K562 (cell line): Measurements from ENCODE around the gene ACTL8. TPM values are rescaled to one million over a fixed set of nuclear protein-coding genes. Genes with fewer than 3 reads are reported as not detected.

Source experiments
- BRD9 ChIP-seq: fragments of 450-650 bp; IDR thresholded peaks from 2 replicates; pipeline ENCODE4 v1.6.1; 2018; ENCODE audit warnings: low read depth; ENCODE audit not compliant: partially characterized antibody
- CSDE1 ChIP-seq, 2 experiments: fragments of 450-650 bp; IDR thresholded peaks; 2 replicates each; pipeline ENCODE4 v1.6.1; 2016; ENCODE audit warnings: mild to moderate bottlenecking in 1 of 2
- CTBP1 ChIP-seq: fragments of 450-650 bp; IDR thresholded peaks from 2 replicates; pipeline ENCODE4 v1.6.1; 2016; ENCODE audit warnings: borderline replicate concordance
- EP300 ChIP-seq: IDR thresholded peaks from 2 replicates; pipeline ENCODE4 v1.6.1; 2012; ENCODE audit warnings: low read length, improper control_type of control experiment
- HOXB6 ChIP-seq: fragments of 250-450 bp; sonication (Bioruptor Pico); IDR thresholded peaks from 2 replicates; pipeline ENCODE4 v1.5.1; 2022; ENCODE audit warnings: mild to moderate bottlenecking, borderline replicate concordance
- MAFK ChIP-seq: IDR thresholded peaks from 2 replicates; pipeline ENCODE4 v1.6.1; 2011; ENCODE audit warnings: low read length, improper control_type of control experiment
- NFATC3 ChIP-seq: fragments of 450-650 bp; IDR thresholded peaks from 2 replicates; pipeline ENCODE4 v1.6.1; 2017; ENCODE audit warnings: mild to moderate bottlenecking
- SRSF3 ChIP-seq: fragments of 200-400 bp; formaldehyde crosslinking; IDR thresholded peaks from 2 replicates; pipeline ENCODE4 v1.6.1; 2016; ENCODE audit warnings: mild to moderate bottlenecking, low read length, moderate library complexity; ENCODE audit not compliant: insufficient read depth
- ZNF143 ChIP-seq: sonication (generic); formaldehyde crosslinking; IDR thresholded peaks from 2 replicates; pipeline ENCODE4 v1.9.0; 2022; ENCODE audit warnings: mild to moderate bottlenecking, missing genetic modification reagents
- ZNF444 ChIP-seq: fragments of 250-450 bp; sonication (Bioruptor Pico); IDR thresholded peaks from 2 replicates; pipeline ENCODE4 v1.4.0; 2020; ENCODE audit warnings: mild to moderate bottlenecking, moderate library complexity
- polyA plus RNA-seq, 8 experiments: library from polyadenylated mRNA; depleted of rRNA in 4 of 8; stranded (reverse) in 5 of 8; unstranded in 3 of 8; fragments of >200 nt; fragmentation: Nextera tagmentation in 2 of 8; fragmentation: Illumina TruSeq in 1 of 8; extraction: Ambion mirVana in 2 of 8; extraction: Trizol in 1 of 8; gene quantifications; 2 replicates each; pipeline versions ENCODE4 v1.2.1 to v1.2.3, GENCODE V29; 2011 to 2014; ENCODE audit warnings: inconsistent platforms in 1 of 8, missing spikeins in 1 of 8
- total RNA-seq, 7 experiments: library from RNA; depleted of rRNA in 6 of 7; stranded (reverse); fragments of >200 nt in 6 of 7; fragmentation: Illumina TruSeq in 2 of 7; extraction: Trizol in 2 of 7; gene quantifications; 2 replicates each; pipeline versions ENCODE4 v1.2.1 to v1.2.3, GENCODE V29; 2011 to 2021; ENCODE audit warnings: low replicate concordance in 1 of 7
- TF ChIP-seq, protein P1 (sequence below), 3 experiments: IDR thresholded peaks in 2 of 3; conservative IDR thresholded peaks in 1 of 3; 2 replicates each; pipeline ENCODE4 v1.5.1; 2011 to 2012; ENCODE audit warnings: low read length in 3 of 3, mild to moderate bottlenecking in 3 of 3, control low read depth in 2 of 3, improper control_type of control experiment in 1 of 3, inconsistent platforms in 1 of 3, low read depth in 1 of 3, mixed read lengths in 1 of 3, moderate library complexity in 1 of 3; ENCODE audit not compliant: insufficient read depth in 2 of 3
- TF ChIP-seq, protein P2 (sequence below): sonication (generic); formaldehyde crosslinking; IDR thresholded peaks from 2 replicates; pipeline ENCODE4 v1.8.0; 2022; ENCODE audit warnings: mild to moderate bottlenecking, missing genetic modification reagents
- TF ChIP-seq, protein P3 (sequence below): sonication (generic); formaldehyde crosslinking; IDR thresholded peaks from 2 replicates; pipeline ENCODE4 v1.8.0; 2022; ENCODE audit warnings: mild to moderate bottlenecking, missing genetic modification reagents
- TF ChIP-seq, protein P4 (sequence below), 2 experiments: IDR thresholded peaks; 2 replicates each; pipeline ENCODE4 v1.6.1; 2011; ENCODE audit warnings: borderline replicate concordance in 1 of 2, control low read depth in 1 of 2, low read depth in 1 of 2, low read length in 1 of 2, mild to moderate bottlenecking in 1 of 2, mixed read lengths in 1 of 2, moderate library complexity in 1 of 2; ENCODE audit not compliant: insufficient read depth in 1 of 2, insufficient read length in 1 of 2, poor library complexity in 1 of 2, severe bottlenecking in 1 of 2; ENCODE audit errors: extremely low read depth in 1 of 2

ACTL8 gene
- total and polyA plus RNA-seq, 9 of the 15 experiments (the other 6 are each of a cell fraction or from before 2014, with no cell fraction given): 0.30 to 3.3 (median 1.6) TPM

DNA sequence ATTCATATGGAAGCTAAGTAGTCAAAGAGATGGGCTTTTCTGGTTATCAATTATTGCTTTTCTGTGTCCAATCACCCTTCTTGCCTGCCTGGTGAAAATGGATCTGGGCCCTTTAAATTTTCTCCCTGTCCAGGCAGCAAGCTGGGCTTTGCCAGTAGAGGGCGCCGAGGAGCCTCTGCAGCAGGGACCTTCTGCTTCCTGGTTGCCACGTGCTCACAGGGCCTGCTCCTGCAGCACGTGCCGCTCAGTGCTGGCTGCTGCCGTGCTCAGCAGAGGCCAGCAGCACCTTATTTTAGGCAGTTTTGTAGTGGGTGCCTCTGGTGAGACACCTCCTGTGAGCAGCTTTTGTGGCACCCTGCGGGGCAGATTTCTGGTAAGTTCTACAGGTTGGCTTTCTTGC is 4.0 kb downstream of the ACTL8 start (continued):
- TF ChIP-seq BRD9 (no peak), EP300 (no peak), NFATC3 (no peak), MAFK (no peak), CSDE1 (IDR thresholded peaks at IDR 0.05) (no peak), CTBP1 (no peak), ZNF143 (CRISPR knock-in tag) (no peak), HOXB6 (CRISPR knock-in tag) (no peak), ZNF444 (no peak), SRSF3 (no peak)
- TF ChIP-seq, protein P1, sequence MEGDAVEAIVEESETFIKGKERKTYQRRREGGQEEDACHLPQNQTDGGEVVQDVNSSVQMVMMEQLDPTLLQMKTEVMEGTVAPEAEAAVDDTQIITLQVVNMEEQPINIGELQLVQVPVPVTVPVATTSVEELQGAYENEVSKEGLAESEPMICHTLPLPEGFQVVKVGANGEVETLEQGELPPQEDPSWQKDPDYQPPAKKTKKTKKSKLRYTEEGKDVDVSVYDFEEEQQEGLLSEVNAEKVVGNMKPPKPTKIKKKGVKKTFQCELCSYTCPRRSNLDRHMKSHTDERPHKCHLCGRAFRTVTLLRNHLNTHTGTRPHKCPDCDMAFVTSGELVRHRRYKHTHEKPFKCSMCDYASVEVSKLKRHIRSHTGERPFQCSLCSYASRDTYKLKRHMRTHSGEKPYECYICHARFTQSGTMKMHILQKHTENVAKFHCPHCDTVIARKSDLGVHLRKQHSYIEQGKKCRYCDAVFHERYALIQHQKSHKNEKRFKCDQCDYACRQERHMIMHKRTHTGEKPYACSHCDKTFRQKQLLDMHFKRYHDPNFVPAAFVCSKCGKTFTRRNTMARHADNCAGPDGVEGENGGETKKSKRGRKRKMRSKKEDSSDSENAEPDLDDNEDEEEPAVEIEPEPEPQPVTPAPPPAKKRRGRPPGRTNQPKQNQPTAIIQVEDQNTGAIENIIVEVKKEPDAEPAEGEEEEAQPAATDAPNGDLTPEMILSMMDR (IDR thresholded peaks at IDR 0.05 in 2 of 3, conservative IDR thresholded peaks at IDR 0.05 in 1 of 3; ENCODE audit: insufficient read depth in 2 of 3, low read depth in 1 of 3, low read length in 3 of 3): peak; percentile 47 to 66 (median 62)
- TF ChIP-seq, protein P2, sequence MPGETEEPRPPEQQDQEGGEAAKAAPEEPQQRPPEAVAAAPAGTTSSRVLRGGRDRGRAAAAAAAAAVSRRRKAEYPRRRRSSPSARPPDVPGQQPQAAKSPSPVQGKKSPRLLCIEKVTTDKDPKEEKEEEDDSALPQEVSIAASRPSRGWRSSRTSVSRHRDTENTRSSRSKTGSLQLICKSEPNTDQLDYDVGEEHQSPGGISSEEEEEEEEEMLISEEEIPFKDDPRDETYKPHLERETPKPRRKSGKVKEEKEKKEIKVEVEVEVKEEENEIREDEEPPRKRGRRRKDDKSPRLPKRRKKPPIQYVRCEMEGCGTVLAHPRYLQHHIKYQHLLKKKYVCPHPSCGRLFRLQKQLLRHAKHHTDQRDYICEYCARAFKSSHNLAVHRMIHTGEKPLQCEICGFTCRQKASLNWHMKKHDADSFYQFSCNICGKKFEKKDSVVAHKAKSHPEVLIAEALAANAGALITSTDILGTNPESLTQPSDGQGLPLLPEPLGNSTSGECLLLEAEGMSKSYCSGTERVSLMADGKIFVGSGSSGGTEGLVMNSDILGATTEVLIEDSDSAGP (CRISPR knock-in tag): peak; percentile 76; the same call in 1 of the 2 replicates
- TF ChIP-seq, protein P3, sequence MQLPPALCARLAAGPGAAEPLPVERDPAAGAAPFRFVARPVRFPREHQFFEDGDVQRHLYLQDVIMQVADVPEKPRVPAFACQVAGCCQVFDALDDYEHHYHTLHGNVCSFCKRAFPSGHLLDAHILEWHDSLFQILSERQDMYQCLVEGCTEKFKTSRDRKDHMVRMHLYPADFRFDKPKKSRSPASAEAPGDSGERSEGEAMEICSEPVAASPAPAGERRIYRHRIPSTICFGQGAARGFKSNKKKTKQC: 0 out of 2 replicates have a peak, but pooled peaks have one; percentile 59
- TF ChIP-seq, protein P4, sequence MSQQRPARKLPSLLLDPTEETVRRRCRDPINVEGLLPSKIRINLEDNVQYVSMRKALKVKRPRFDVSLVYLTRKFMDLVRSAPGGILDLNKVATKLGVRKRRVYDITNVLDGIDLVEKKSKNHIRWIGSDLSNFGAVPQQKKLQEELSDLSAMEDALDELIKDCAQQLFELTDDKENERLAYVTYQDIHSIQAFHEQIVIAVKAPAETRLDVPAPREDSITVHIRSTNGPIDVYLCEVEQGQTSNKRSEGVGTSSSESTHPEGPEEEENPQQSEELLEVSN (IDR thresholded peaks at IDR 0.05; ENCODE audit: borderline replicate concordance in 1 of 2, extremely low read depth in 1 of 2, insufficient read depth in 1 of 2, insufficient read length in 1 of 2, low read depth in 1 of 2, low read length in 1 of 2, poor library complexity in 1 of 2, severe bottlenecking in 1 of 2): peak; percentile 66 to 94
